DOHH2 (cell line): ENCODE measurements around the gene ENGASE.

Source experiments
- H3F3A ChIP-seq: fragments of 200-600 bp; sonication (generic), shearing (Covaris generic); 2 replicates; pipeline ENCODE4 v1.6.0; 2016; ENCODE audit warnings: antibody characterized with exemption, mild to moderate bottlenecking; ENCODE audit not compliant: control insufficient read depth, insufficient read depth
- H3K27ac ChIP-seq: fragments of 200-600 bp; sonication (generic); 2 replicates; pipeline ENCODE4 v1.5.1; 2014; ENCODE audit warnings: low read depth, mild to moderate bottlenecking, low read length, moderate library complexity
- H3K27me3 ChIP-seq: fragments of 200-600 bp; sonication (generic); 2 replicates; pipeline ENCODE4 v1.6.1; 2014; ENCODE audit warnings: mild to moderate bottlenecking, low read length, mixed read lengths; ENCODE audit not compliant: control insufficient read depth
- H3K36me3 ChIP-seq: fragments of 200-600 bp; sonication (generic); 2 replicates; pipeline ENCODE4 v1.6.1; 2014; ENCODE audit warnings: mild to moderate bottlenecking, low read length, moderate library complexity, mixed read lengths; ENCODE audit not compliant: control insufficient read depth
- H3K4me1 ChIP-seq: fragments of 200-600 bp; sonication (generic); 2 replicates; pipeline ENCODE4 v1.6.1; 2014; ENCODE audit warnings: mild to moderate bottlenecking, low read length, mixed read lengths; ENCODE audit not compliant: control insufficient read depth
- H3K4me2 ChIP-seq: fragments of 200-600 bp; sonication (generic); 2 replicates; pipeline ENCODE4 v1.6.0; 2014; ENCODE audit warnings: mild to moderate bottlenecking, low read length, moderate library complexity
- H3K4me3 ChIP-seq: fragments of 200-600 bp; sonication (generic); 2 replicates; pipeline ENCODE4 v1.5.1; 2014; ENCODE audit warnings: mild to moderate bottlenecking, low read length, mixed read lengths
- H3K79me2 ChIP-seq: fragments of 200-600 bp; sonication (generic); 2 replicates; pipeline ENCODE4 v1.6.1; 2014; ENCODE audit warnings: mild to moderate bottlenecking, low read length, mixed read lengths; ENCODE audit not compliant: control insufficient read depth
- H3K9me2 ChIP-seq: fragments of 200-600 bp; sonication (generic); replicated peaks from 2 replicates; pipeline ENCODE4 v1.6.1; 2014; ENCODE audit warnings: mild to moderate bottlenecking, low read length, mixed read lengths; ENCODE audit not compliant: control insufficient read depth
- H3K9me3 ChIP-seq: fragments of 200-600 bp; sonication (generic); 2 replicates; pipeline ENCODE4 v1.6.1; 2014; ENCODE audit warnings: antibody characterized with exemption, low read length, mixed read lengths; ENCODE audit not compliant: control insufficient read depth, insufficient read depth
- H4K20me1 ChIP-seq: fragments of 200-600 bp; sonication (generic); 2 replicates; pipeline ENCODE4 v1.6.0; 2014; ENCODE audit warnings: low read depth, mild to moderate bottlenecking, antibody characterized with exemption, low read length, moderate library complexity; ENCODE audit not compliant: control insufficient read depth, insufficient read depth
- CTCF ChIP-seq: fragments of 200-600 bp; sonication (generic); IDR thresholded peaks from one replicate; pipeline ENCODE4 v1.5.1; 2014; ENCODE audit warnings: antibody characterized with exemption, mild to moderate bottlenecking, low read depth, low read length; ENCODE audit not compliant: poor library complexity, severe bottlenecking
- EZH2phosphoT487 ChIP-seq: fragments of 200-600 bp; sonication (generic); IDR thresholded peaks from 2 replicates; pipeline ENCODE4 v1.6.1; 2017; ENCODE audit warnings: borderline replicate concordance, mild to moderate bottlenecking, antibody characterized with exemption, low read length, moderate library complexity, mixed read lengths

ENGASE gene

GRCh38 chr17:79075446-79075750, 774 bp downstream of the ENGASE start:
- Histone ChIP-seq H3K79me2 (no peaks in the 10 kb centered on the region), H3K27me3 (peaks cover 5% of the 10 kb centered on the region; the same call in 1 of the 2 replicates), H3K27ac (no peak overlapping the region), H3K4me3 (peak overlapping the region; percentile 80), H3K36me3 (no peaks in the 10 kb centered on the region), H3F3A (no peaks in the 10 kb centered on the region), H3K4me1 (peaks cover 18% of the 10 kb centered on the region), H3K9me3 (no peaks in the 10 kb centered on the region), H3K4me2 (peak overlapping the region; percentile 68), H4K20me1 (no peaks in the 10 kb centered on the region), H3K9me2 (no peaks in the 10 kb centered on the region)
- no peak for TF ChIP-seq EZH2phosphoT487
- TF ChIP-seq CTCF = no peak

GRCh38 chr17:79075861-79076406, 1.3 kb downstream of the ENGASE start:
- no peak overlapping the region for H3K27ac ChIP-seq
- H4K20me1 ChIP-seq = no peaks in the 10 kb centered on the region
- no peaks in the 10 kb centered on the region for H3F3A ChIP-seq
- peaks cover 5% of the 10 kb centered on the region; the same call in 1 of the 2 replicates for H3K27me3 ChIP-seq
- H3K36me3 ChIP-seq = no peaks in the 10 kb centered on the region
- peak overlapping the region; percentile 80 for H3K4me3 ChIP-seq
- no peak for TF ChIP-seq CTCF
- no peak for TF ChIP-seq EZH2phosphoT487
- H3K4me2 ChIP-seq = peak overlapping the region; percentile 68
- H3K79me2 ChIP-seq = no peaks in the 10 kb centered on the region
- no peaks in the 10 kb centered on the region for H3K9me3 ChIP-seq
- peaks cover 18% of the 10 kb centered on the region for H3K4me1 ChIP-seq
- H3K9me2 ChIP-seq = no peaks in the 10 kb centered on the region

- no peaks in the 10 kb centered on the region for H3K36me3 ChIP-seq
- no peak for TF ChIP-seq EZH2phosphoT487
- no peaks in the 10 kb centered on the region for H3F3A ChIP-seq
- H3K4me3 ChIP-seq = no peak overlapping the region
- no peaks in the 10 kb centered on the region for H3K9me2 ChIP-seq
- no peaks in the 10 kb centered on the region for H4K20me1 ChIP-seq
- H3K27ac ChIP-seq = no peak overlapping the region
- H3K9me3 ChIP-seq = no peaks in the 10 kb centered on the region
- no peak overlapping the region for H3K4me2 ChIP-seq
- no peaks in the 10 kb centered on the region for H3K79me2 ChIP-seq
- H3K4me1 ChIP-seq = peaks cover 13% of the 10 kb centered on the region
- H3K27me3 ChIP-seq = peaks cover 5% of the 10 kb centered on the region; the same call in 1 of the 2 replicates
Measured at GRCh38 chr17:79077587-79077986, 3.0 kb downstream of the ENGASE start.

GRCh38 chr17:79078476-79079190, 4.0 kb downstream of the ENGASE start:
- H4K20me1 ChIP-seq = no peaks in the 10 kb centered on the region
- H3K9me2 ChIP-seq = no peaks in the 10 kb centered on the region
- no peaks in the 10 kb centered on the region for H3K9me3 ChIP-seq
- peaks cover 5% of the 10 kb centered on the region; the same call in 1 of the 2 replicates for H3K27me3 ChIP-seq
- no peaks in the 10 kb centered on the region for H3K36me3 ChIP-seq
- TF ChIP-seq EZH2phosphoT487 (no peak), CTCF (no peak)
- no peaks in the 10 kb centered on the region for H3K79me2 ChIP-seq
- no peaks in the 10 kb centered on the region for H3F3A ChIP-seq
- H3K4me1 ChIP-seq = peaks cover 12% of the 10 kb centered on the region
- no peak overlapping the region for H3K4me3 ChIP-seq
- no peak overlapping the region for H3K27ac ChIP-seq
- H3K4me2 ChIP-seq = no peak overlapping the region
